SK-N-SH (cell line): ENCODE results near the gene MMGT1. TPM values are rescaled to one million over a fixed set of nuclear protein-coding genes. Genes with fewer than 3 reads are reported as not detected.

Experiments
- CTCF ChIA-PET: fragments of 300-600, 350-600 bp; formaldehyde crosslinking; extraction: SDS; loops from one replicate; lab custom pipeline; 2021; lab: Yijun Ruan, JAX
- POLR2A ChIA-PET: fragments of 350-600 bp; sonication (Branson Sonifier 250); formaldehyde crosslinking; extraction: SDS; loops from one replicate; lab custom pipeline; 2020; ENCODE audit warnings: antibody characterized with exemption, inconsistent platforms; lab: Yijun Ruan, JAX
- DNase-seq: peaks from one replicate; pipeline ENCODE4 v3.0.0; 2012
- H2AFZ ChIP-seq: fragments of 200-600 bp; sonication (generic); 2 replicates; pipeline ENCODE4 v1.8.1; 2016; ENCODE audit warnings: antibody characterized with exemption, mild to moderate bottlenecking, low read depth
- H3F3A ChIP-seq: fragments of 200-600 bp; sonication (generic); replicated peaks from 2 replicates; pipeline ENCODE3; 2016; ENCODE audit warnings: antibody characterized with exemption, mild to moderate bottlenecking; ENCODE audit not compliant: insufficient read depth
- H3K27ac ChIP-seq, 2 experiments: fragments of 200-500 bp in 1 of 2; fragments of 200-600 bp in 1 of 2; sonication (Bioruptor generic) in 1 of 2; sonication (generic), shearing (Covaris generic) in 1 of 2; 2 replicates each; pipeline versions ENCODE4 v1.5.1 to v1.6.1; 2014 to 2016; ENCODE audit warnings: low read depth in 2 of 2, inconsistent platforms in 1 of 2, low read length in 1 of 2, mild to moderate bottlenecking in 1 of 2, mixed read lengths in 1 of 2
- H3K27me3 ChIP-seq: fragments of 200-600 bp; sonication (generic), shearing (Covaris generic); 2 replicates; pipeline ENCODE4 v1.6.1; 2016; ENCODE audit warnings: mixed run types; ENCODE audit not compliant: insufficient read depth
- H3K36me3 ChIP-seq, 2 experiments: fragments of 200-500 bp in 1 of 2; fragments of 200-600 bp in 1 of 2; sonication (Bioruptor generic) in 1 of 2; sonication (generic) in 1 of 2; replicated peaks in 1 of 2; 2 replicates each; pipeline versions ENCODE3 to v1.5.1; 2014 to 2016; ENCODE audit warnings: low read length in 1 of 2, mild to moderate bottlenecking in 1 of 2; ENCODE audit not compliant: insufficient read depth in 2 of 2, control insufficient read depth in 1 of 2
- H3K4me1 ChIP-seq, 2 experiments: fragments of 200-500 bp in 1 of 2; fragments of 200-600 bp in 1 of 2; sonication (Bioruptor generic) in 1 of 2; sonication (generic), shearing (Covaris generic) in 1 of 2; 2 replicates each; pipeline versions ENCODE4 v1.5.1 to v1.6.1; 2014 to 2016; ENCODE audit warnings: low read depth in 1 of 2, low read length in 1 of 2, mixed run types in 1 of 2; ENCODE audit not compliant: insufficient read depth in 2 of 2, control insufficient read depth in 1 of 2
- H3K4me2 ChIP-seq: fragments of 200-600 bp; sonication (generic), shearing (Covaris generic); 2 replicates; pipeline ENCODE4 v1.6.1; 2017; ENCODE audit warnings: mixed run types
- H3K4me3 ChIP-seq, 2 experiments: fragments of 200-500 bp in 1 of 2; fragments of 200-600 bp in 1 of 2; sonication (Bioruptor generic) in 1 of 2; sonication (generic), shearing (Covaris generic) in 1 of 2; 2 replicates each; pipeline versions ENCODE4 v1.5.1 to v1.8.1; 2014 to 2016; ENCODE audit warnings: low read depth in 2 of 2, inconsistent platforms in 1 of 2, low read length in 1 of 2, mild to moderate bottlenecking in 1 of 2, mixed read lengths in 1 of 2, moderate library complexity in 1 of 2
- H3K79me2 ChIP-seq: fragments of 200-600 bp; sonication (generic); 2 replicates; pipeline ENCODE4 v1.8.1; 2017; ENCODE audit warnings: mild to moderate bottlenecking; ENCODE audit not compliant: insufficient read depth
- H3K9ac ChIP-seq: fragments of 200-600 bp; sonication (generic); 2 replicates; pipeline ENCODE4 v1.6.1; 2017; ENCODE audit warnings: mixed run types
- H3K9me2 ChIP-seq: fragments of 200-600 bp; sonication (generic); 2 replicates; pipeline ENCODE4 v1.6.1; 2017; ENCODE audit warnings: mixed run types
- H3K9me3 ChIP-seq: fragments of 200-600 bp; sonication (generic); 2 replicates; pipeline ENCODE4 v1.6.1; 2017; ENCODE audit warnings: mixed run types, mild to moderate bottlenecking, moderate library complexity
- H4K20me1 ChIP-seq: fragments of 200-600 bp; sonication (generic); 2 replicates; pipeline ENCODE4 v1.6.1; 2017; ENCODE audit warnings: mild to moderate bottlenecking, mixed run types; ENCODE audit not compliant: insufficient read depth
- ELF1 ChIP-seq: IDR thresholded peaks from 2 replicates; pipeline ENCODE4 v1.4.0; 2012
- EZH2phosphoT487 ChIP-seq: fragments of 200-600 bp; sonication (generic); IDR thresholded peaks from 2 replicates; pipeline ENCODE4 v1.6.1; 2017; ENCODE audit warnings: low read depth, mixed run types, mild to moderate bottlenecking, antibody characterized with exemption, moderate library complexity, borderline replicate concordance
- FOXM1 ChIP-seq: IDR thresholded peaks from 2 replicates; pipeline ENCODE4 v1.4.0; 2012; ENCODE audit warnings: low read depth, mild to moderate bottlenecking
- GATA2 ChIP-seq: sonication (generic); formaldehyde crosslinking; IDR thresholded peaks from 2 replicates; pipeline ENCODE4 v1.5.0; 2020; ENCODE audit warnings: mild to moderate bottlenecking, missing genetic modification reagents
- IRF3 ChIP-seq: fragments of 150-350 bp; IDR thresholded peaks from 2 replicates; pipeline ENCODE4 v1.6.1; 2016; ENCODE audit warnings: mild to moderate bottlenecking, low read depth, low read length
- MAX ChIP-seq: IDR thresholded peaks from 2 replicates; pipeline ENCODE4 v1.4.0; 2012; ENCODE audit warnings: low read depth
- MXI1 ChIP-seq: IDR thresholded peaks from 2 replicates; pipeline ENCODE4 v1.6.1; 2012; ENCODE audit warnings: mild to moderate bottlenecking, low read depth, low read length, improper control_type of control experiment
- NRF1 ChIP-seq: IDR thresholded peaks from 2 replicates; pipeline ENCODE4 v1.6.1; 2012; ENCODE audit warnings: low read depth, mild to moderate bottlenecking, low read length
- POLR2AphosphoS5 ChIP-seq: IDR thresholded peaks from 2 replicates; pipeline ENCODE4 v1.6.1; 2012; ENCODE audit warnings: low read depth, low read length
- RFX5 ChIP-seq: IDR thresholded peaks from 2 replicates; pipeline ENCODE4 v1.6.1; 2012; ENCODE audit warnings: mild to moderate bottlenecking, improper control_type of control experiment, low read length
- RXRA ChIP-seq: IDR thresholded peaks from 2 replicates; pipeline ENCODE4 v1.4.0; 2012; ENCODE audit warnings: low read depth, mild to moderate bottlenecking, borderline replicate concordance
- SMC3 ChIP-seq: IDR thresholded peaks from 2 replicates; pipeline ENCODE4 v1.6.1; 2012; ENCODE audit warnings: low read depth, low read length, improper control_type of control experiment
- TAF1 ChIP-seq: IDR thresholded peaks from 2 replicates; pipeline ENCODE4 v1.6.1; 2012; ENCODE audit warnings: low read depth, mild to moderate bottlenecking, low read length, moderate library complexity, borderline replicate concordance
- TCF12 ChIP-seq: IDR thresholded peaks from 2 replicates; pipeline ENCODE4 v1.4.0; 2012
- TEAD4 ChIP-seq: IDR thresholded peaks from 2 replicates; pipeline ENCODE4 v1.4.0; 2012; ENCODE audit warnings: mild to moderate bottlenecking, borderline replicate concordance; ENCODE audit not compliant: insufficient read depth
- USF2 ChIP-seq: fragments of 150-350 bp; IDR thresholded peaks from 2 replicates; pipeline ENCODE4 v1.6.1; 2017; ENCODE audit warnings: antibody characterized with exemption, low read length, low read depth, borderline replicate concordance
- ZBTB33 ChIP-seq: IDR thresholded peaks from 2 replicates; pipeline ENCODE4 v1.4.0; 2012; ENCODE audit warnings: low read depth, borderline replicate concordance
- WGBS: methylation state at CpG from one replicate; pipeline ENCODE4 v1.1.6; 2017; ENCODE audit warnings: low lambda C conversion rate; 5-methylcytosine and 5-hydroxymethylcytosine counted together
- polyA plus RNA-seq, 3 experiments: library from polyadenylated mRNA; depleted of rRNA; stranded (reverse); fragments of >200 nt; gene quantifications; 2 replicates each; pipeline ENCODE4 v1.2.3, GENCODE V29; 2012

MMGT1 gene
- polyA plus RNA-seq, 1 of the 3 experiments (the other 2 are of a cell fraction): 7.3 TPM

GRCh38 chrX:135984791-135985156, 11.0 kb upstream of the MMGT1 start:
- Histone ChIP-seq H3K4me2 (peak overlapping the region; percentile 81), H3K4me1 (no peaks in the 10 kb centered on the region; a peak in 2 of 4 replicates), H4K20me1 (no peaks in the 10 kb centered on the region), H3K9ac (peak overlapping the region; percentile 55; the same call in 1 of the 2 replicates), H3K79me2 (peaks cover 3% of the 10 kb centered on the region; the same call in 1 of the 2 replicates), H3K27ac (peak overlapping the region; percentile 22 to 65; a peak in 3 of 4 replicates), H2AFZ (peak overlapping the region; percentile 93), H3F3A (peaks cover 3% of the 10 kb centered on the region), H3K36me3 (no peaks in the 10 kb centered on the region), H3K9me3 (no peaks in the 10 kb centered on the region), H3K27me3 (peaks cover 5% of the 10 kb centered on the region; the same call in 1 of the 2 replicates), H3K9me2 (no peaks in the 10 kb centered on the region), H3K4me3 (peak overlapping the region; percentile 68 to 70)
- no peak for DNase-seq
- CTCF ChIA-PET: interaction anchor here (1.5 kb wide), 1 partner anchor 44 kb away, joined by 3 read pairs; no protein-coding TSS in a partner anchor
- TF ChIP-seq GATA2 (CRISPR knock-in tag) (no peak), FOXM1 (no peak), USF2 (no peak), EZH2phosphoT487 (no peak), TEAD4 (no peak), ELF1 (no peak), POLR2AphosphoS5 (no peak), IRF3 (no peak), TAF1 (no peak), MAX (no peak), TCF12 (no peak), ZBTB33 (no peak), NRF1 (no peak), SMC3 (no peak), RFX5 (no peak), MXI1 (no peak), RXRA (no peak)
- WGBS: 5% methylated on average over 7 of the region's 7 CpGs
- POLR2A ChIA-PET: interaction anchor here (1.5 kb wide), 1 partner anchor 11 kb away, joined by 5 read pairs; the partner anchor contains the start of gene MMGT1
